Measurements from ENCODE around the gene PKDCC. TPM values are rescaled to one million over a fixed set of nuclear protein-coding genes. Genes with fewer than 3 reads are reported as not detected.

Gene PKDCC
- total and polyA plus RNA-seq, 2 of the 13 experiments (the other 11 are each of a cell fraction or from before 2014, with no cell fraction given) = 52.6 to 58.8 TPM

GRCh38 chr2:42046819-42047487 lies 868 bp upstream of the PKDCC start (continued):
- TF ChIP-seq PAXIP1 (CRISPR knock-in tag; conservative IDR thresholded peaks at IDR 0.05) = 0 out of 2 replicates have a peak, but pooled peaks have one; percentile 19
- no peak for TF ChIP-seq PHF20 (CRISPR knock-in tag; IDR thresholded peaks at IDR 0.05)
- TF ChIP-seq LRRFIP1 (CRISPR knock-in tag; conservative IDR thresholded peaks at IDR 0.05) = no peak
- no peak for TF ChIP-seq HES4 (CRISPR knock-in tag; IDR thresholded peaks at IDR 0.05; ENCODE audit: borderline replicate concordance)
- TF ChIP-seq ZNF503 (CRISPR knock-in tag; IDR thresholded peaks at IDR 0.05) = no peak
- 0 out of 2 replicates have a peak, but pooled peaks have one; percentile 27 for TF ChIP-seq POLR2AphosphoS5 (IDR thresholded peaks at IDR 0.05; ENCODE audit: low read depth, low read length)
- peak; percentile 91 for TF ChIP-seq PATZ1 (CRISPR knock-in tag; IDR thresholded peaks at IDR 0.05)
- no peak for TF ChIP-seq NFATC3 (CRISPR knock-in tag; IDR thresholded peaks at IDR 0.05)
- TF ChIP-seq XBP1 (CRISPR knock-in tag; IDR thresholded peaks at IDR 0.05) = no peak
- TF ChIP-seq ZNF331 (CRISPR knock-in tag; IDR thresholded peaks at IDR 0.05) = peak; percentile 15; the same call in 1 of the 2 replicates
- TF ChIP-seq TBX3 (IDR thresholded peaks at IDR 0.05; ENCODE audit: borderline replicate concordance) = peak; percentile 70; the same call in 1 of the 2 replicates
- TF ChIP-seq ZNF335 (CRISPR knock-in tag; IDR thresholded peaks at IDR 0.05) = no peak
- peak; percentile 36 for TF ChIP-seq RXRA (CRISPR knock-in tag; IDR thresholded peaks at IDR 0.05)
- no peak for TF ChIP-seq ZNF17 (CRISPR knock-in tag; IDR thresholded peaks at IDR 0.05)
- TF ChIP-seq DZIP1 (CRISPR knock-in tag; IDR thresholded peaks at IDR 0.05) = no peak
- no peak for TF ChIP-seq KDM3A (CRISPR knock-in tag; IDR thresholded peaks at IDR 0.05; ENCODE audit: low read depth)
- peak; percentile 58; the same call in 1 of the 2 replicates for TF ChIP-seq SALL2 (CRISPR knock-in tag; IDR thresholded peaks at IDR 0.05)

All from HepG2 (cell line).